OCI-LY3 (cell line): ENCODE results near the gene CFAP73.

ENCODE experiments used
- H2AFZ ChIP-seq: fragments of 200-600, 300-600 bp; shearing (Covaris generic); 2 replicates; pipeline ENCODE4 v1.6.0; 2014; ENCODE audit warnings: antibody characterized with exemption, low read depth, low read length
- H3K27ac ChIP-seq: fragments of 200-600, 300-600 bp; sonication (generic); 2 replicates; pipeline ENCODE4 v1.5.1; 2014; ENCODE audit warnings: mild to moderate bottlenecking, low read length, moderate library complexity, mixed read lengths
- H3K27me3 ChIP-seq: fragments of 200-600, 300-600 bp; sonication (generic); 2 replicates; pipeline ENCODE4 v1.6.1; 2014; ENCODE audit warnings: low read depth, low read length, mixed read lengths
- H3K36me3 ChIP-seq: fragments of 200-600, 300-600 bp; sonication (generic); replicated peaks from 2 replicates; pipeline ENCODE3; 2014; ENCODE audit warnings: low read depth, low read length, mixed read lengths
- H3K4me1 ChIP-seq: fragments of 300-600, 200-600 bp; sonication (generic); 2 replicates; pipeline ENCODE4 v1.6.1; 2014; ENCODE audit warnings: low read length, mixed read lengths
- H3K4me2 ChIP-seq: fragments of 200-600, 300-600 bp; sonication (generic); 2 replicates; pipeline ENCODE4 v1.6.1; 2014; ENCODE audit warnings: low read length, mixed read lengths
- H3K4me3 ChIP-seq: fragments of 300-600, 200-600 bp; sonication (generic); 2 replicates; pipeline ENCODE4 v1.5.1; 2014; ENCODE audit warnings: antibody characterized with exemption, mild to moderate bottlenecking, low read length, moderate library complexity
- H3K79me2 ChIP-seq: fragments of 300-600, 200-600 bp; shearing (Covaris generic); 2 replicates; pipeline ENCODE4 v1.6.1; 2014; ENCODE audit warnings: mild to moderate bottlenecking, low read length, mixed read lengths
- H3K9ac ChIP-seq: fragments of 300-600, 200-600 bp; shearing (Covaris generic); 2 replicates; pipeline ENCODE4 v1.6.0; 2014; ENCODE audit warnings: mild to moderate bottlenecking, low read length, moderate library complexity
- H3K9me3 ChIP-seq: fragments of 200-600, 300-600 bp; shearing (Covaris generic); 2 replicates; pipeline ENCODE4 v1.6.1; 2014; ENCODE audit warnings: low read length, mixed read lengths; ENCODE audit not compliant: insufficient read depth
- H4K20me1 ChIP-seq: fragments of 200-600, 300-600 bp; sonication (generic); 2 replicates; pipeline ENCODE4 v1.6.1; 2016; ENCODE audit warnings: low read length, mixed read lengths; ENCODE audit not compliant: insufficient read depth
- CTCF ChIP-seq: fragments of 200-600, 300-600 bp; sonication (generic); IDR thresholded peaks from 2 replicates; pipeline ENCODE4 v1.5.1; 2014; ENCODE audit warnings: antibody characterized with exemption, low read length, low read depth
- EZH2phosphoT487 ChIP-seq: fragments of 200-600 bp; shearing (Covaris generic); IDR thresholded peaks from 2 replicates; pipeline ENCODE4 v1.6.1; 2018; ENCODE audit warnings: antibody characterized with exemption, mixed run types, low read depth

CFAP73 gene

DNA sequence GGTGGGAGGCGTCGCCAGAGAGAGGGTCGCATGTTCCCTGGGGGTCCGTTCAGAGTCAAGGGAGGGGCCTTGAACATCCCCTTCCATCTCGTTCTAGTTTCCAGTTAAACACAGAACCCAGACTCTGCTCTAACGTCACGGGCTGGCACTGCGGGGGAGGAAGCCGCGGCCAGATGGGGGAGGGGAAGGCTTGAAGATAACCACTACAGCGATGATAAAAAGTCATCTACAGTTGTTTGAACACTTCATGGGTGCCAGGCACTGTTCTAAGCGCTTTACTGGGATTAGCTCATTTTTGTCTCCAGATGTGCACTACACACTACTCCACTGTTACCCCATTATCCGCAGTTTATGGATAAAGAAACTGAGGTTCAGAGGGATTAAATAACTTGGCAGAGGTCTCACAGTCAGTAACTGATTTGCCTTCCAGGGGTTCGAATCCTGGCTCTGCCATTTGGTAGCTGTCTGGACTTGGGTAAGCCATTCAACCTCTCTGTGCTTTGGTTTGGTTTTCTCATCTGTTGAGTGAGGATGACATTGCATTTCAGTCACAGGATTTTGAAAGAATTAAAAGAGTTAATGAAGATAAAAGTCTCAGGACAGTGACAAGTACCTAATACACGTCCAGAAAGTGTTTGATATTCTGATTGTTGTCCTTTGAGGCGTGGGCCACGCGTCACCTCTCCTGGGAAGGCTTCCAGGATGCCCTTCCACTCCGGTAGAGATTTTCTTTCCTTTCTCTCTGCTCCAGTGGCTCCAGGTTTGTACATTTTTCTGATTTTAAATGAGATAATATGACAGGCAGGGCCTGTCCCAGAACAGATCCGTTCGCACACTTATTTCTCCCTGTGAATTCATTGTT, 13.2 kb upstream of the CFAP73 start:
- no peak overlapping the region for H3K27ac ChIP-seq
- no peak overlapping the region for H3K4me2 ChIP-seq
- H3K4me1 ChIP-seq, result 0 out of 2 replicates have a peak, but pooled peaks cover 3% of the 10 kb centered on the region
- no peaks in the 10 kb centered on the region for H3K9me3 ChIP-seq
- no peak overlapping the region for H3K4me3 ChIP-seq
- no peak overlapping the region for H2AFZ ChIP-seq
- no peaks in the 10 kb centered on the region for H4K20me1 ChIP-seq
- no peaks in the 10 kb centered on the region for H3K79me2 ChIP-seq
- TF ChIP-seq EZH2phosphoT487 (no peak), CTCF (no peak)
- H3K27me3 ChIP-seq, result 0 out of 2 replicates have a peak, but pooled peaks cover 5% of the 10 kb centered on the region
- H3K9ac ChIP-seq, result no peak overlapping the region
- H3K36me3 ChIP-seq, result no peaks in the 10 kb centered on the region

- Histone ChIP-seq H3K27ac (no peak overlapping the region), H3K9ac (no peak overlapping the region), H3K27me3 (0 out of 2 replicates have a peak, but pooled peaks cover 5% of the 10 kb centered on the region), H3K4me1 (peaks cover 2% of the 10 kb centered on the region; the same call in 1 of the 2 replicates), H3K4me3 (no peak overlapping the region), H3K79me2 (no peaks in the 10 kb centered on the region), H3K4me2 (no peak overlapping the region), H3K9me3 (no peaks in the 10 kb centered on the region), H2AFZ (no peak overlapping the region), H3K36me3 (no peaks in the 10 kb centered on the region), H4K20me1 (no peaks in the 10 kb centered on the region)
- no peak for TF ChIP-seq CTCF
- TF ChIP-seq EZH2phosphoT487, result no peak
Observed at GRCh38 chr12:113136990-113137511, 12.5 kb upstream of the CFAP73 start.

GRCh38 chr12:113137861-113138783, 11.4 kb upstream of the CFAP73 start:
- Histone ChIP-seq H3K4me1 (peaks cover 6% of the 10 kb centered on the region; the same call in 1 of the 2 replicates), H4K20me1 (no peaks in the 10 kb centered on the region), H3K9me3 (no peaks in the 10 kb centered on the region), H3K4me3 (no peak overlapping the region), H2AFZ (no peak overlapping the region), H3K79me2 (no peaks in the 10 kb centered on the region), H3K9ac (no peak overlapping the region), H3K36me3 (no peaks in the 10 kb centered on the region), H3K27me3 (0 out of 2 replicates have a peak, but pooled peaks cover 5% of the 10 kb centered on the region), H3K4me2 (no peak overlapping the region), H3K27ac (no peak overlapping the region)
- TF ChIP-seq CTCF (no peak), EZH2phosphoT487 (no peak)

DNA sequence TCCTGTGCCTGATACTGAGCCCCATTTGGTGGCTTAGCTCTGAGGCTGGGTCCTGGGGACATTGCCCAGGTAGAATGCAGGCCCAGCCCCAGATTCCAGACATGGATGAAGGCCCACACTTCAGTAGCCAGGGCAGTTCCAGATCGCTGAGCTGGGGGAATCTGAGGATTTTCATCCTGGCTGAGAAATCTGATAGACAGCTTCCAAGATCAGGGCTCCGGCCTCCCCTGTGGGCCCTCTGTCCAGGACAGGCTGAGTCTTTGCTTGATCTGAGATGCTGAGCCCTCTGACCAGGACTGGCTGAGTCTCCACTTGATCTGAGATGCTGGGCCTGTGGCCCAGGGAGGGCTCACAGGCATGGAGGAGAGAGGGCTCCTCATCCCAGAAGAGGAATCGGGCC, 10.7 kb upstream of the CFAP73 start:
- Histone ChIP-seq H3K27me3 (0 out of 2 replicates have a peak, but pooled peaks cover 5% of the 10 kb centered on the region), H3K4me2 (no peak overlapping the region), H3K27ac (no peak overlapping the region), H3K9me3 (no peaks in the 10 kb centered on the region), H3K9ac (no peak overlapping the region), H3K36me3 (no peaks in the 10 kb centered on the region), H3K4me1 (peaks cover 6% of the 10 kb centered on the region; the same call in 1 of the 2 replicates), H2AFZ (no peak overlapping the region), H3K79me2 (no peaks in the 10 kb centered on the region), H3K4me3 (no peak overlapping the region), H4K20me1 (no peaks in the 10 kb centered on the region)
- TF ChIP-seq CTCF (no peak), EZH2phosphoT487 (no peak)
